HCT116 (cell line): Measurements from ENCODE around the gene FAM221B. TPM values are rescaled to one million over a fixed set of nuclear protein-coding genes. Genes with fewer than 3 reads are reported as not detected.

Experiments
- ATAC-seq: fragments of 200-7000 bp; cut with Tn5 transposase; 2 replicates; pipeline ENCODE4 v1.9.1; 2020; ENCODE audit warnings: mild to moderate bottlenecking, moderate library complexity
- BruUV-seq: library from RNA; stranded (reverse); fragments of 400-500 nt; replicated peaks from 2 replicates; lab custom pipeline; 2021; lab: Mats Ljungman, UMichigan
- CTCF ChIA-PET: fragments of 300-600 bp; sonication (Branson Sonifier 250); formaldehyde crosslinking; loops from one replicate; lab custom pipeline; 2021; ENCODE audit warnings: antibody characterized with exemption; lab: Charles Lee
- POLR2A ChIA-PET: fragments of 300-600, 350-600 bp; sonication (Branson Sonifier 250); formaldehyde crosslinking; loops from one replicate; lab custom pipeline; 2021; ENCODE audit warnings: antibody characterized with exemption; lab: Charles Lee
- RAD21 ChIA-PET, 2 experiments: fragments of 300-600 bp; sonication (Branson Sonifier 250); formaldehyde crosslinking; loops; one replicate each; lab custom pipeline; 2023; ENCODE audit warnings: low total read pairs in 2 of 2; ENCODE audit not compliant: uncharacterized antibody in 2 of 2, unreplicated experiment in 2 of 2, low non-redundant PET in 1 of 2; lab: Charles Lee
- DNase-seq: peaks from one replicate; pipeline ENCODE4 v3.0.0-alpha.2; 2010; ENCODE audit warnings: low read depth, low spot score
- H2AFZ ChIP-seq: fragments of 200-600 bp; shearing (Covaris generic), sonication (generic); 2 replicates; pipeline ENCODE4 v1.6.1; 2017; ENCODE audit warnings: low read depth, mixed run types, mixed read lengths, antibody characterized with exemption, low read length; ENCODE audit not compliant: poor library complexity, severe bottlenecking
- H3K27ac ChIP-seq: 2 replicates; pipeline ENCODE4 v1.5.1; 2012; ENCODE audit warnings: low read depth, low read length
- H3K27me3 ChIP-seq: fragments of 200-600 bp; sonication (generic); 2 replicates; pipeline ENCODE4 v1.6.1; 2016; ENCODE audit warnings: mixed run types, low read length, mixed read lengths; ENCODE audit not compliant: insufficient read depth
- H3K36me3 ChIP-seq, 2 experiments: fragments of 200-500 bp in 1 of 2; fragments of 200-600 bp in 1 of 2; sonication (Bioruptor generic) in 1 of 2; sonication (generic) in 1 of 2; 2 replicates each; pipeline versions ENCODE4 v1.5.1 to v1.6.1; 2014 to 2016; ENCODE audit warnings: low read length in 2 of 2, inconsistent platforms in 1 of 2, mixed read lengths in 1 of 2, mixed run types in 1 of 2; ENCODE audit not compliant: insufficient read depth in 2 of 2, control insufficient read depth in 1 of 2
- H3K4me1 ChIP-seq, 2 experiments: fragments of 200-600 bp in 1 of 2; sonication (generic) in 1 of 2; 2 replicates each; pipeline versions ENCODE4 v1.5.1 to v1.6.1; 2012 to 2017; ENCODE audit warnings: low read length in 2 of 2, inconsistent platforms in 1 of 2, mild to moderate bottlenecking in 1 of 2, mixed read lengths in 1 of 2, mixed run types in 1 of 2, moderate library complexity in 1 of 2; ENCODE audit not compliant: insufficient read depth in 2 of 2, control insufficient read depth in 1 of 2
- H3K4me2 ChIP-seq: fragments of 200-600 bp; sonication (generic); 2 replicates; pipeline ENCODE4 v1.6.1; 2017; ENCODE audit warnings: mixed run types, low read length, mixed read lengths
- H3K4me3 ChIP-seq, 2 experiments: fragments of 200-600 bp in 1 of 2; sonication (generic) in 1 of 2; replicated peaks in 1 of 2; 2 replicates each; pipeline ENCODE4 v1.5.1; 2011 to 2016; ENCODE audit warnings: low read length in 2 of 2, control low read depth in 1 of 2, low read depth in 1 of 2, mild to moderate bottlenecking in 1 of 2, mixed read lengths in 1 of 2, mixed run types in 1 of 2
- H3K79me2 ChIP-seq: fragments of 200-600 bp; sonication (generic); 2 replicates; pipeline ENCODE4 v1.6.1; 2017; ENCODE audit warnings: mild to moderate bottlenecking, mixed run types, low read length, moderate library complexity, mixed read lengths; ENCODE audit not compliant: insufficient read depth
- H3K9ac ChIP-seq: fragments of 200-600 bp; sonication (generic); 2 replicates; pipeline ENCODE4 v1.6.1; 2016; ENCODE audit warnings: low read length, mixed read lengths
- H3K9me2 ChIP-seq: fragments of 200-600 bp; sonication (generic), shearing (Covaris generic); 2 replicates; pipeline ENCODE4 v1.6.1; 2017; ENCODE audit warnings: mixed run types, mild to moderate bottlenecking, moderate library complexity; ENCODE audit not compliant: insufficient read depth
- H3K9me3 ChIP-seq, 2 experiments: fragments of 200-500 bp in 1 of 2; fragments of 200-600 bp in 1 of 2; sonication (Bioruptor generic) in 1 of 2; sonication (generic) in 1 of 2; 2 replicates each; pipeline ENCODE4 v1.6.1; 2014 to 2017; ENCODE audit warnings: low read length in 2 of 2, mixed read lengths in 2 of 2, inconsistent platforms in 1 of 2, low read depth in 1 of 2, mild to moderate bottlenecking in 1 of 2, mixed run types in 1 of 2, moderate library complexity in 1 of 2; ENCODE audit not compliant: control insufficient read depth in 1 of 2, insufficient read depth in 1 of 2
- H4K20me1 ChIP-seq: fragments of 200-600 bp; sonication (generic), shearing (Covaris generic); 2 replicates; pipeline ENCODE4 v1.6.1; 2017; ENCODE audit warnings: mixed run types, mild to moderate bottlenecking, moderate library complexity; ENCODE audit not compliant: insufficient read depth
- CEBPB ChIP-seq: IDR thresholded peaks from 2 replicates; pipeline ENCODE4 v1.6.1; 2012; ENCODE audit warnings: low read depth
- CTCF ChIP-seq, 3 experiments: fragments of 200-600 bp in 1 of 3; sonication (generic) in 1 of 3; IDR thresholded peaks in 2 of 3; conservative IDR thresholded peaks in 1 of 3; 2 replicates each; pipeline ENCODE4 v1.5.1; 2012 to 2017; ENCODE audit warnings: low read depth in 2 of 3, low read length in 2 of 3, antibody characterized with exemption in 1 of 3, borderline replicate concordance in 1 of 3, control low read depth in 1 of 3, mild to moderate bottlenecking in 1 of 3, mixed read lengths in 1 of 3, mixed run types in 1 of 3, moderate library complexity in 1 of 3; ENCODE audit not compliant: insufficient read depth in 1 of 3
- EGR1 ChIP-seq: IDR thresholded peaks from 2 replicates; pipeline ENCODE4 v1.6.1; 2012; ENCODE audit warnings: low read depth
- POLR2AphosphoS5 ChIP-seq: IDR thresholded peaks from 2 replicates; pipeline ENCODE4 v1.6.1; 2011; ENCODE audit warnings: mild to moderate bottlenecking, low read depth, low read length, moderate library complexity
- REST ChIP-seq: IDR thresholded peaks from 2 replicates; pipeline ENCODE4 v1.6.1; 2012; ENCODE audit warnings: low read depth
- ZBTB33 ChIP-seq: IDR thresholded peaks from 2 replicates; pipeline ENCODE4 v1.6.1; 2011; ENCODE audit warnings: mild to moderate bottlenecking, low read length, moderate library complexity; ENCODE audit not compliant: insufficient replicate concordance; ENCODE audit errors: extremely low read depth
- intact Hi-C: fragments of 100-400 bp; cut with micrococcal nuclease; formaldehyde crosslinking; loops from 2 replicates; pipeline ENCODE4 v1.10.0; 2022
- total RNA-seq: library from RNA; stranded (reverse); gene quantifications from one replicate; pipeline ENCODE4 v1.2.1, GENCODE V29; 2021; ENCODE audit not compliant: unreplicated experiment

The FAM221B gene
- total RNA-seq, 1 experiment from 2014 or later, result not detected

- Histone ChIP-seq H3K9me2 (no peaks in the 10 kb centered on the region), H3K4me2 (no peak overlapping the region), H4K20me1 (no peaks in the 10 kb centered on the region), H3K4me1 (peaks cover 0 to 13% of the 10 kb centered on the region in 2 experiments; a peak in 2 of 4 replicates), H3K27ac (no peak overlapping the region), H3K9ac (no peak overlapping the region), H3K79me2 (no peaks in the 10 kb centered on the region), H3K27me3 (no peaks in the 10 kb centered on the region), H3K9me3 (no peaks in the 10 kb centered on the region), H3K4me3 (no peak overlapping the region), H2AFZ (no peak overlapping the region), H3K36me3 (no peaks in the 10 kb centered on the region)
- no peak for DNase-seq
- CTCF ChIA-PET, result no interaction called here
- TF ChIP-seq REST, result no peak
- no peak for TF ChIP-seq CEBPB
- no peak for TF ChIP-seq EGR1
- no peak for TF ChIP-seq CTCF (IDR thresholded peaks at IDR 0.05 in 2 of 3, conservative IDR thresholded peaks at IDR 0.05 in 1 of 3; ENCODE audit: borderline replicate concordance in 1 of 3, insufficient read depth in 1 of 3, low read depth in 2 of 3, low read length in 2 of 3)
- TF ChIP-seq POLR2AphosphoS5, result no peak
- TF ChIP-seq ZBTB33, result no peak
- intact Hi-C loops, result no loop called here
- RAD21 ChIA-PET, result no interaction called here
- POLR2A ChIA-PET, result no interaction called here
- BruUV-seq, result no TSS peak
- no peak for ATAC-seq
Observed at GRCh38 chr9:35845824-35846771, 17.6 kb upstream of the FAM221B start.
